CD4-positive, alpha-beta T cell (primary cell): ENCODE results near the gene SLC35D2. TPM values are rescaled to one million over a fixed set of nuclear protein-coding genes. Genes with fewer than 3 reads are reported as not detected.

Experiments
- ATAC-seq: fragments of 200-7000 bp; cut with Tn5 transposase; one replicate; pipeline ENCODE4 v1.10.0; 2022; ENCODE audit warnings: mild to moderate bottlenecking; ENCODE audit not compliant: poor library complexity
- CTCF ChIA-PET: fragments of 350-600 bp; sonication (Branson Sonifier 250); formaldehyde crosslinking; loops from one replicate; lab custom pipeline; 2021; ENCODE audit warnings: antibody characterized with exemption, inconsistent platforms; lab: Charles Lee
- POLR2A ChIA-PET: fragments of 350-600 bp; sonication (Branson Sonifier 250); formaldehyde crosslinking; loops from one replicate; lab custom pipeline; 2021; ENCODE audit warnings: antibody characterized with exemption, inconsistent platforms; lab: Charles Lee
- DNase-seq, 14 experiments: peaks; one replicate each; pipeline ENCODE4 v3.0.0-alpha.2; 2013 to 2020; ENCODE audit warnings: mixed read lengths in 2 of 14
- H3K27ac ChIP-seq, 2 donors: one replicate each; pipeline versions ENCODE4 v1.5.1 to v1.7.0; 2013; ENCODE audit warnings: low read length in 2 of 2, low read depth in 1 of 2, mild to moderate bottlenecking in 1 of 2
- H3K27me3 ChIP-seq, 2 experiments: 1 replicate in 1 of 2; 2 replicates in 1 of 2; pipeline versions ENCODE4 v1.6.1 to v1.7.0; 2013; ENCODE audit warnings: low read length in 2 of 2, control low read depth in 1 of 2, mild to moderate bottlenecking in 1 of 2, moderate library complexity in 1 of 2; ENCODE audit not compliant: insufficient read depth in 2 of 2, control insufficient read depth in 1 of 2
- H3K36me3 ChIP-seq: one replicate; pipeline ENCODE4 v1.6.1; 2013; ENCODE audit warnings: low read length, control low read depth; ENCODE audit not compliant: insufficient read depth
- H3K4me1 ChIP-seq: one replicate; pipeline ENCODE4 v1.6.1; 2013; ENCODE audit warnings: low read length, control low read depth; ENCODE audit not compliant: insufficient read depth
- H3K4me3 ChIP-seq: one replicate; pipeline ENCODE4 v1.5.1; 2013; ENCODE audit warnings: mild to moderate bottlenecking, low read length, moderate library complexity
- H3K9me3 ChIP-seq, 2 experiments: 1 replicate in 1 of 2; 2 replicates in 1 of 2; pipeline versions ENCODE4 v1.6.1 to v1.7.0; 2013; ENCODE audit warnings: low read length in 2 of 2, mild to moderate bottlenecking in 2 of 2, control low read depth in 1 of 2, moderate library complexity in 1 of 2; ENCODE audit not compliant: control insufficient read depth in 1 of 2, insufficient read depth in 1 of 2
- H3K27ac Mint-ChIP-seq: one replicate; pipeline ENCODE4 v1.8.0; 2020; ENCODE audit warnings: mixed read lengths
- H3K27me3 Mint-ChIP-seq: one replicate; pipeline ENCODE4 v1.8.0; 2021; ENCODE audit warnings: mixed read lengths
- H3K36me3 Mint-ChIP-seq: one replicate; pipeline ENCODE4 v1.8.0; 2021; ENCODE audit warnings: low read depth, mixed read lengths
- H3K4me1 Mint-ChIP-seq: one replicate; pipeline ENCODE4 v1.8.0; 2021; ENCODE audit warnings: low read depth, mixed read lengths
- H3K4me3 Mint-ChIP-seq: one replicate; pipeline ENCODE4 v1.8.0; 2020; ENCODE audit warnings: mild to moderate bottlenecking, mixed read lengths
- H3K9me3 Mint-ChIP-seq: one replicate; pipeline ENCODE4 v1.8.0; 2020; ENCODE audit warnings: mixed read lengths
- intact Hi-C, 2 experiments: fragments of 100-400 bp; cut with DNase I in 1 of 2; cut with micrococcal nuclease in 1 of 2; formaldehyde crosslinking; loops; one replicate each; pipeline versions ENCODE4 v1.15.1 to v1.9.0; 2023 to 2025; cut with DNase I, micrococcal nuclease
- total RNA-seq, 174 experiments: library from RNA in 2 of 174; stranded (reverse) in 2 of 174; gene quantifications; one replicate each; pipeline ENCODE4 v1.2.3 and lab custom pipeline; 2021 to 2026
- TF ChIP-seq, protein P1 (sequence below): fragments of 200-600 bp; IDR thresholded peaks from one replicate; pipeline ENCODE4 v1.8.0; 2022; ENCODE audit warnings: antibody characterized with exemption, mild to moderate bottlenecking

The SLC35D2 gene
- total RNA-seq, 2 experiments from 2014 or later = 13.2 to 14.7 TPM

GRCh38 chr9:96345551-96345950 is 38.0 kb downstream of the SLC35D2 start:
- no peak for ATAC-seq
- Mint-ChIP-seq H3K36me3 (no peaks in the 10 kb centered on the region), H3K4me3 (no peak overlapping the region), H3K9me3 (peaks cover 2% of the 10 kb centered on the region), H3K27me3 (no peaks in the 10 kb centered on the region), H3K4me1 (no peaks in the 10 kb centered on the region), H3K27ac (no peak overlapping the region)
- no peak overlapping the region for H3K4me3 ChIP-seq
- ChIA-PET POLR2A (interaction anchor here (0.6 kb wide), 1 partner anchor 69 kb away, joined by 3 read pairs; no protein-coding TSS in a partner anchor), CTCF (no interaction called here)
- H3K27me3 ChIP-seq = no peaks in the 10 kb centered on the region
- DNase-seq = no peak
- no peaks in the 10 kb centered on the region for H3K9me3 ChIP-seq
- H3K4me1 ChIP-seq = no peaks in the 10 kb centered on the region
- no peaks in the 10 kb centered on the region for H3K36me3 ChIP-seq
- intact Hi-C loops = no loop called here
- TF ChIP-seq, protein P1, sequence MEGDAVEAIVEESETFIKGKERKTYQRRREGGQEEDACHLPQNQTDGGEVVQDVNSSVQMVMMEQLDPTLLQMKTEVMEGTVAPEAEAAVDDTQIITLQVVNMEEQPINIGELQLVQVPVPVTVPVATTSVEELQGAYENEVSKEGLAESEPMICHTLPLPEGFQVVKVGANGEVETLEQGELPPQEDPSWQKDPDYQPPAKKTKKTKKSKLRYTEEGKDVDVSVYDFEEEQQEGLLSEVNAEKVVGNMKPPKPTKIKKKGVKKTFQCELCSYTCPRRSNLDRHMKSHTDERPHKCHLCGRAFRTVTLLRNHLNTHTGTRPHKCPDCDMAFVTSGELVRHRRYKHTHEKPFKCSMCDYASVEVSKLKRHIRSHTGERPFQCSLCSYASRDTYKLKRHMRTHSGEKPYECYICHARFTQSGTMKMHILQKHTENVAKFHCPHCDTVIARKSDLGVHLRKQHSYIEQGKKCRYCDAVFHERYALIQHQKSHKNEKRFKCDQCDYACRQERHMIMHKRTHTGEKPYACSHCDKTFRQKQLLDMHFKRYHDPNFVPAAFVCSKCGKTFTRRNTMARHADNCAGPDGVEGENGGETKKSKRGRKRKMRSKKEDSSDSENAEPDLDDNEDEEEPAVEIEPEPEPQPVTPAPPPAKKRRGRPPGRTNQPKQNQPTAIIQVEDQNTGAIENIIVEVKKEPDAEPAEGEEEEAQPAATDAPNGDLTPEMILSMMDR = no peak
- no peak overlapping the region for H3K27ac ChIP-seq

- H3K9me3 Mint-ChIP-seq = peaks cover 2% of the 10 kb centered on the region
Measured at GRCh38 chr9:96344458-96345180, 38.9 kb downstream of the SLC35D2 start.

DNA sequence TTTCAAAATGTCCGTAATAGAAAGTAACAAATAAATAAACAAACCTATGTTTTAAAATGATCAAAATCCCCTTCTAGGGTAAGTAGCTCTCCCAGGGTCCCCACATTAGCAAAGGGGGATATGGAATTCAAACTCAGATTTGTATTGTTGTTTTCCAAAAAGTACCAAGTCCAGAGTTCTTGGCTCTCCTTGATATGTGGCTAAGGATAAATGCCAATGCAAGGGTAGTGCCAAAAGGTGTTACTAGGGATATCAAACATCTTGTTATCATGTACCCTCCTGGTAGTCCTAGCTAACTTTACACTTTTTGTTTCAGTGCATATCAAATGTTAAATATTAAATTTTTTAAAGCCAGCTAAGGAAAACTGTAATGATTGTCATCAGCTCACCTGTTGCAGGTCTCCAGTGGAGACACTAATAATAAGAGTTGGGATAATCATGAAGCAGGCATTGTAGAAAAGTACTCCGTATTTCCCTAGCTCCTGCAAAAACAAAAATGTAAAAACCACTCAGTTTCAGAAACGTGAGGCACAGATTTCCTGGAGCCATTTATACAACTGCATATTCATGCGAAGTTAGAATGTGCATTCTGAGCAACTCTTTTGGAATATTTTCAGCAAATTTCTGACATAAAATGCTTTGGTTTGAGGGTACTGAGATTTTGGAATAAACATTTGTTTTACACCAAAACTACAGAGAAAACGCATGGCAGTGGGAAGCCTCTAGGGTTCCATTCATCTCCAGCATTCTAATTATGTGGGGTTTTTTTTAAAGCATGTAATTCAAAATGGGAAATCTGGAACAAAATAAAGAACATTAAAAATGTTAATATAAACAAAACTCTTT is 39.8 kb downstream of the SLC35D2 start:
- POLR2A ChIA-PET = no interaction called here
- H3K27ac ChIP-seq = no peak overlapping the region
- no peaks in the 10 kb centered on the region for H3K36me3 ChIP-seq
- H3K27ac Mint-ChIP-seq = no peak overlapping the region
- no peaks in the 10 kb centered on the region for H3K9me3 ChIP-seq
- TF ChIP-seq, protein P1 = no peak
- no peaks in the 10 kb centered on the region for H3K4me1 ChIP-seq
- H3K4me1 Mint-ChIP-seq = no peaks in the 10 kb centered on the region
- intact Hi-C loops = no loop called here
- no peaks in the 10 kb centered on the region for H3K27me3 ChIP-seq
- no peak overlapping the region for H3K4me3 Mint-ChIP-seq
- peaks cover 2% of the 10 kb centered on the region for H3K9me3 Mint-ChIP-seq
- ATAC-seq (no peak), DNase-seq (no peak)
- CTCF ChIA-PET = interaction anchor here (1.1 kb wide), 1 partner anchor 16 kb away, joined by 3 read pairs; no protein-coding TSS in a partner anchor
- no peaks in the 10 kb centered on the region for H3K36me3 Mint-ChIP-seq
- H3K27me3 Mint-ChIP-seq = no peaks in the 10 kb centered on the region
- H3K4me3 ChIP-seq = no peak overlapping the region

More at GRCh38 chr9:96344458-96345180, 38.9 kb downstream of the SLC35D2 start:
- H3K36me3 ChIP-seq = no peaks in the 10 kb centered on the region
- H3K36me3 Mint-ChIP-seq = no peaks in the 10 kb centered on the region
- no peaks in the 10 kb centered on the region for H3K4me1 ChIP-seq
- DNase-seq (no peak), ATAC-seq (no peak)
- no peaks in the 10 kb centered on the region for H3K4me1 Mint-ChIP-seq
- no peak overlapping the region for H3K27ac ChIP-seq
- ChIA-PET POLR2A (no interaction called here), CTCF (interaction anchor here (0.6 kb wide), 1 partner anchor 524 kb away, joined by 3 read pairs; no protein-coding TSS in a partner anchor)
- H3K27me3 ChIP-seq = no peaks in the 10 kb centered on the region
- no peaks in the 10 kb centered on the region for H3K9me3 ChIP-seq
- intact Hi-C loops = no loop called here
- H3K4me3 ChIP-seq = no peak overlapping the region
- H3K27me3 Mint-ChIP-seq = no peaks in the 10 kb centered on the region
- no peak overlapping the region for H3K27ac Mint-ChIP-seq
- TF ChIP-seq, protein P1 = no peak
- H3K4me3 Mint-ChIP-seq = no peak overlapping the region
